DOHH2 (cell line): ENCODE results near the gene TOM1.

Source experiments
- EZH2phosphoT487 ChIP-seq: fragments of 200-600 bp; sonication (generic); IDR thresholded peaks from 2 replicates; pipeline ENCODE4 v1.6.1; 2017; ENCODE audit warnings: borderline replicate concordance, mild to moderate bottlenecking, antibody characterized with exemption, low read length, moderate library complexity, mixed read lengths
- TF ChIP-seq, protein P1 (sequence below): fragments of 200-600 bp; sonication (generic); IDR thresholded peaks from one replicate; pipeline ENCODE4 v1.5.1; 2014; ENCODE audit warnings: antibody characterized with exemption, mild to moderate bottlenecking, low read depth, low read length; ENCODE audit not compliant: poor library complexity, severe bottlenecking

DNA sequence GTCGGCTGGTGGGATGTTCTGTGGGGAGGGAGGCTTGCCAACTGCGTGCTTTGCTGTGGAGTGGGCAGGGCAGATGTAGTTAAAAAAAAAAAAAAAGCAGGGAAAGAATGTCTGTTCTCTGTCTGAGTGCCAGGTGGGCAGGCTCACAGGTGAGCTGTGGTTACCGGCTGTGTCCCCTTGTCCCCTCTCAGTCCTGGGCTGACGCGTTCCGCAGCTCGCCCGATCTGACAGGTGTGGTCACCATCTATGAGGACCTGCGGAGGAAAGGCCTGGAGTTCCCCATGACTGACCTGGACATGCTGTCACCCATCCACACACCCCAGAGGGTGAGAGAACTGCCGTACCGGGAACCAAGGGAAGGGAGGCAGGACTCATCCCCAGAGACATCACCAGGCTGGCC lies 23.6 kb downstream of the TOM1 start:
- TF ChIP-seq, protein P1, sequence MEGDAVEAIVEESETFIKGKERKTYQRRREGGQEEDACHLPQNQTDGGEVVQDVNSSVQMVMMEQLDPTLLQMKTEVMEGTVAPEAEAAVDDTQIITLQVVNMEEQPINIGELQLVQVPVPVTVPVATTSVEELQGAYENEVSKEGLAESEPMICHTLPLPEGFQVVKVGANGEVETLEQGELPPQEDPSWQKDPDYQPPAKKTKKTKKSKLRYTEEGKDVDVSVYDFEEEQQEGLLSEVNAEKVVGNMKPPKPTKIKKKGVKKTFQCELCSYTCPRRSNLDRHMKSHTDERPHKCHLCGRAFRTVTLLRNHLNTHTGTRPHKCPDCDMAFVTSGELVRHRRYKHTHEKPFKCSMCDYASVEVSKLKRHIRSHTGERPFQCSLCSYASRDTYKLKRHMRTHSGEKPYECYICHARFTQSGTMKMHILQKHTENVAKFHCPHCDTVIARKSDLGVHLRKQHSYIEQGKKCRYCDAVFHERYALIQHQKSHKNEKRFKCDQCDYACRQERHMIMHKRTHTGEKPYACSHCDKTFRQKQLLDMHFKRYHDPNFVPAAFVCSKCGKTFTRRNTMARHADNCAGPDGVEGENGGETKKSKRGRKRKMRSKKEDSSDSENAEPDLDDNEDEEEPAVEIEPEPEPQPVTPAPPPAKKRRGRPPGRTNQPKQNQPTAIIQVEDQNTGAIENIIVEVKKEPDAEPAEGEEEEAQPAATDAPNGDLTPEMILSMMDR: no peak
- TF ChIP-seq EZH2phosphoT487: no peak
